ENCODE data around the gene RBBP4.

RBBP4 gene

GRCh38 chr1:32719681-32720275 lies 68.8 kb downstream of the RBBP4 start:
- DNase-seq (ENCODE audit: low spot score), result no peak

DNA sequence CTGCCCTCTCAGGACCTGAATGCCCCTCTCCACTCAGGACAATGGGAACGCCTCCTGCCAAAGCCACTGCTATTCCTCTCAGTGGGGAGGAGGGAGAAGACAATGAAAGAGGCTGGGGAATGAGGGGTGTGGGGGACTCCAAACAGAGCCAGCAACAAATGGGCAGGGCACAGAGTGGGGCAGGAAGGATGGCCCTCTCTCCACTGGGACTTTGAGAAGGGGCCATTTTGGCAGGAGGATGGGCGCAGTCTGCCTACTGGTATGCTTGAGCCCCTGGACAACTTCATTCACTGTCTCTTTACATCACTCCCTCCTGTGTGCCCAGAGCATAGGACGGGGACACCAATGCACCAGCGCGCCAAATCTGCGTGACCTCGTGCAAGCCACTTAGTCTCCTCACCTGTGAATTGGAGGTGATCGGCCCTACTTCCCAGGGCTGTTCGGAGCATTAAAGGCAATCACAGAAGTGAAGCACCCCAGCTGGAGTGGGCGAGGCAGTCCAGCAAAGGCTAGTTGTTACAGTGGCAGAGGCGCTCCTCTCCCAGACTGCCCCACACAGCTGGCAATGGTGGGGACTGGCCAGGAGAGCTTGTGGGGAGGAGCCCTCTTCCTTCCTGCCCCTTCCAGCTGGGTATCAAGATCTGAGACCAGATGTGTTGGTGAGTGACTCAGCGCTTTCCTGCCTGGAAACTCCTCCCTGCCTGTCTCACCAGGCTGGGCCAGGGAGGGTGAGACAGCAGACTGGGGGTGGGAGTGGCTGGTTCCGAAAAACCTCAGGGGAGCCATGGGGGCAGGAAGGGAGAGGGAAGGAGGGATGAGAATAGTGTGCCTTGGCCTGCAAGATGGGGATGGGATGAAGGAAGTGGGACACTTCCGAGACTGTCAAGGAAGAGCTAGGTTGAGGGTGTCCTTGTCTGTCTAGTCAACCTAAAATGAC lies 73.9 kb downstream of the RBBP4 start:
- no peak for DNase-seq (ENCODE audit: low spot score)

DNA sequence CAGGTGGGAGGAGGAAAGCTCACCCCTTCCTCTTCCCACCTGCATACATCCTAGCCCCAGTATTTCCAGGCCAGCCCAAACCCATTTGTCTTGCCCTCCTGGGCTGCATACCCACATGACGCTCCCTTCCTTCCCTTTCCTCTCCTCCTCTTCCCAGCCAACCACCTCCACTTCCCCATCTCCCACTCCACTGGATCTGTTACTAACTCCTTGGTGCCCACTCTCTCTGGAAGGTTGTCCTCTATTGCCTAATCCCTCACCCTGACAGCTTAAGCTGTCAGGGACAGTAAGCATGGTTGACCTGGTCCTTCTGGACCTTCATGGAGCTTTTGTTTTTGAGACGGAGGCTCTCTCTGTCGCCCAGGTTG lies 74.6 kb downstream of the RBBP4 start:
- DNase-seq (ENCODE audit: low spot score), result no peak

DNA sequence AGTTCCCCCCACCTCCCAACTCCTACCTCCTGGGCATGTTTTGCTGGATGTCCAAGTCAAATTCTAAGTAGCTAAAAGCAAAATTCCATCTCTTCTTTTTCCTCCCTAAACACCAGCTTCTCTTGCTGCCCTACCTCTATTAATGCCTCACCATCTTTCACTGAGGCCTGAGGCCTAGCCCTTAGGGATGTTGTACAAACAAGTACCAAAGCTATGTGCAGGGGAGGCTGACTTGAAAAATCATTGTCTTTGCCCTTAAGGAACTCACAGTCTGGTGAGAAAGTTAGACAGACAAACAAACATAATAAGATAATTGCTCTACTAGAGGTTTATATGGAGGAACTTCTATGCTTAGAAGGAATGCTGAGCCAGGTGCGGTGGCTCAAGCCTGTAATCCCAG lies 76.9 kb downstream of the RBBP4 start:
- no peak for DNase-seq (ENCODE audit: low spot score)

- DNase-seq (ENCODE audit: low spot score), result no peak
Measured at GRCh38 chr1:32728413-32729077, 77.5 kb downstream of the RBBP4 start.

DNA sequence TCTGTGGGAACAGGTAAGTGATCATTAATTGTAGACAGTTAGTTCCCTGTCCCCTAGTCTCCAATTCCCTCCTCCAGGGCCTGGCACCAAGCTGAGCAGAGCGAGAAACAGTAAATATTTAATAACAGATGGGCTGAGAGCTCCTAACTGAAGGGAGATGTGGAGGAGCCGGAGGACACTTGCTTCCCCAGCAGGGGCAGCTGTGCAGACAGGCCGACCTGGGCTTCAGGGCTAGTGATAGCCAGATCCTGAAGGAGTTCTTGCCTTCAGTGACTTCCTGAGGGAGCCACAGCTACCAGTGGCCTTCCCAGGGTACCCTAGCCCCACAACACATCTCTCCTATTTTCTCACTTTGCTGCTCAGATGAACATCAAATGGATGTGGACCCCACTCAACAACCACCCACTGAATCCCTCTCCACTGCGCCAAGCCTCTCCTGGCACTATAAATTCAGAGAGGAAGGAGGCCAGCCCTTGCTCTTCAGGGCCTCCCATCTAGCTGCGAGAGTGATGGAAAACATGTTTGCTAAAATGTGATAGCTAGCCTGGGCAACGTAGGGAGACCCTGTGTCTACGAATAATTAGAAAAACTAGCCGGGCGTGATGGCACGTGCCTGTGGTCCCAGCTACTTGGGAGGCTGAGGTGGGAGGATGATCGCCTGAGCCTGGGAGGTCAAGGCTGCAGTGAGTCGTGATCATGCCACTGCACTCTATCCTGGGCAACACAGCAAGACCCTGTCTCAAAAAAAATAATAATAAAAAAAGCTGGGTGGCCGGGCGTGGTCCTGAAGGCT lies 78.4 kb downstream of the RBBP4 start:
- DNase-seq (ENCODE audit: low spot score), result no peak

GRCh38 chr1:32733582-32734321 lies 82.7 kb downstream of the RBBP4 start:
- no peak for DNase-seq (ENCODE audit: low spot score)
